HG03159 (cell line): Measurements from ENCODE around the gene WDR88.

ENCODE experiments used
- ATAC-seq: cut with Tn5 transposase; IDR thresholded peaks from one replicate; pipeline ENCODE4 v1.9.1; 2021; ENCODE audit warnings: mild to moderate bottlenecking, moderate library complexity; ENCODE audit not compliant: unreplicated experiment

The WDR88 gene

GRCh38 chr19:33195645-33196347 is 63.9 kb downstream of the WDR88 start:
- ATAC-seq = no peak

- ATAC-seq = no peak
Measured at GRCh38 chr19:33196446-33197193, 64.7 kb downstream of the WDR88 start.

GRCh38 chr19:33197591-33198000 is 65.7 kb downstream of the WDR88 start:
- no peak for ATAC-seq

- ATAC-seq = no peak
Measured at GRCh38 chr19:33198169-33198568, 66.3 kb downstream of the WDR88 start.

- ATAC-seq = no peak
Measured at GRCh38 chr19:33199441-33200265, 67.7 kb downstream of the WDR88 start.

- no peak for ATAC-seq
Measured at GRCh38 chr19:33201473-33201872, 69.6 kb downstream of the WDR88 start.

GRCh38 chr19:33201886-33202545 is 70.1 kb downstream of the WDR88 start:
- no peak for ATAC-seq

- ATAC-seq = no peak
Measured at GRCh38 chr19:33202546-33203507, 70.9 kb downstream of the WDR88 start.

GRCh38 chr19:33203529-33203928 is 71.6 kb downstream of the WDR88 start:
- no peak for ATAC-seq

- no peak for ATAC-seq
Measured at GRCh38 chr19:33204136-33204973, 72.4 kb downstream of the WDR88 start.

- ATAC-seq = no peak
Measured at GRCh38 chr19:33205110-33205509, 73.2 kb downstream of the WDR88 start.

GRCh38 chr19:33205531-33206260 is 73.8 kb downstream of the WDR88 start:
- no peak for ATAC-seq

- ATAC-seq = no peak
Measured at GRCh38 chr19:33206261-33207039, 74.5 kb downstream of the WDR88 start.

GRCh38 chr19:33207040-33207620 is 75.2 kb downstream of the WDR88 start:
- no peak for ATAC-seq

- ATAC-seq = no peak
Measured at GRCh38 chr19:33207903-33208302, 76.0 kb downstream of the WDR88 start.

- ATAC-seq = no peak
Measured at GRCh38 chr19:33208371-33208895, 76.5 kb downstream of the WDR88 start.
